PFSK-1 (cell line): Measurements from ENCODE around the gene GPATCH2.

ENCODE experiments used
- POLR2AphosphoS5 ChIP-seq: IDR thresholded peaks from 2 replicates; pipeline ENCODE4 v1.6.1; 2012; ENCODE audit warnings: low read depth, mild to moderate bottlenecking, control low read depth, low read length, moderate library complexity
- TAF1 ChIP-seq: IDR thresholded peaks from 2 replicates; pipeline ENCODE4 v1.6.1; 2012; ENCODE audit warnings: low read length, control low read depth, borderline replicate concordance; ENCODE audit not compliant: insufficient read depth

GRCh38 chr1:217482356-217483102 lies 148.4 kb downstream of the GPATCH2 start:
- TF ChIP-seq POLR2AphosphoS5 (no peak), TAF1 (no peak)
